CD4-positive, alpha-beta T cell treated with Interferon alpha-2 for 1 hour (primary cell): ENCODE data around the gene HDAC1.
"Not testable (repeated sequence)": the region's sequence is repeated elsewhere in the genome, so short reads cannot be mapped to it uniquely, and the experiment has no call there.

Source experiments
- DNase-seq, 2 donors: peaks; one replicate each; pipeline ENCODE4 v3.0.0-alpha.2; 2020 to 2022

HDAC1 gene

GRCh38 chr1:32350785-32351398 is 59.0 kb downstream of the HDAC1 start:
- no peak for DNase-seq

GRCh38 chr1:32351399-32352238 is 59.7 kb downstream of the HDAC1 start:
- DNase-seq: peak; percentile 93 to 96

GRCh38 chr1:32352239-32352745 is 60.4 kb downstream of the HDAC1 start:
- no peak for DNase-seq

DNA sequence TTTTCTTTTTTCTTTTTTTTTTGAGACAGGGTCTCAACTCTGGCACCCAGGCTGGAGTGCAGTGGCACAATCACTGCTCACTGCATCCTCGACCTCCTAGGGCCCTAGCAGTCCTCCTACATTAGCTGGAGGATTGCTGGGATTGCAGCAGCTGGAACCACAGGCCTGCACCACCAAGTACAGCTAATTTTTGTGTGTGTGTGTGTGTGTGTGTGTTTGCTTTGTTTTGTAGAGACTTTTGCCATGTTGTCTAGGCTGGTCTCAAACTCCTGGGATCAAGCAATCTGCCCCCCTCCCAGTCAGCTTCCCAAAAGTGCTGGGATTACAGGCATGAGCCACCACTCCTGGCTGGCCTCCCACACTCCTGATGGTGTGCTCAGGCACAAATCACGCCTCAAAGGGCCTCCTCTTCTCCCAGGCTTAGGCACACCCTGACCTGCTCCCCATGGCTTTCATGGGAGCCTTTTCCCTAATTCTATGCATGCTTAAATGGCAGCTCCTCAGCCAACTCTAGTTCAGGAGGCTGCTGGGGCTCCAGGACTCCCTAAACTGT is 61.0 kb downstream of the HDAC1 start:
- no peak for DNase-seq

GRCh38 chr1:32353431-32353830 is 61.5 kb downstream of the HDAC1 start:
- no peak for DNase-seq

DNA sequence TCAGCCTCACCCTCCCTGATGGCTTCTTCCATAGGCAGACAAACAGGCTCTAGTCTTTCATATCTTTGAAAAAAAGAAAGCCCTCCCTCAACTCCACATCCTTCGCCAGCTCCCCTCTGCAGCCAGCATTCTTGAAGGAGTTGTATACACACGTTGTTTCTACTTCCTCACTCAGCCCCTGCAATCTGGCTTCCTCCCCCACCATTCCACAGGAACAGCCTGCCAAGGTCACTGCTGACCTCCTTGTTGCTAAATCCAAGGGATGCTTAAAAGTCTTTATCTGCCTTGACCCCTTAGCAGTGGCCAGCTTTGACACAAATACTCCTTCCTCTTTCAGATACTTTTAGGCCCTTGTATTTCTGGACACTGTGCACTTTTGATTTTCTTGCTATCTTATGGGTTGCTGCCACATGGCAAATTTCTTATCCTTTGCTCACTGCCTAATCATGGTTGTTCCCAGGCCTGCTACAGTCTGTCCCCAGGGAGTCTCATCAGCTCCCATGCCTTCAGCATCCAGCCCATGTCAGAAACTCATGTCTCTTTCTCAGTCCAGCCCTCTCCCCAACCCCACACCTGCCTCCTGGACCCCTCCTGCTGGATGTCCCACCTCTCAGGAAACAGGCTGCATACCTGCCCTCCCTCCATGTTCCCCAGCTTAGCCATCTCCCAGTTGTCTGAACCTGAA is 62.1 kb downstream of the HDAC1 start:
- DNase-seq: no peak

GRCh38 chr1:32355778-32356177 is 63.9 kb downstream of the HDAC1 start:
- not testable (repeated sequence) for DNase-seq

- DNase-seq: no peak
Observed at GRCh38 chr1:32356478-32356877, 64.6 kb downstream of the HDAC1 start.

- no peak for DNase-seq
Observed at GRCh38 chr1:32357614-32358013, 65.7 kb downstream of the HDAC1 start.

DNA sequence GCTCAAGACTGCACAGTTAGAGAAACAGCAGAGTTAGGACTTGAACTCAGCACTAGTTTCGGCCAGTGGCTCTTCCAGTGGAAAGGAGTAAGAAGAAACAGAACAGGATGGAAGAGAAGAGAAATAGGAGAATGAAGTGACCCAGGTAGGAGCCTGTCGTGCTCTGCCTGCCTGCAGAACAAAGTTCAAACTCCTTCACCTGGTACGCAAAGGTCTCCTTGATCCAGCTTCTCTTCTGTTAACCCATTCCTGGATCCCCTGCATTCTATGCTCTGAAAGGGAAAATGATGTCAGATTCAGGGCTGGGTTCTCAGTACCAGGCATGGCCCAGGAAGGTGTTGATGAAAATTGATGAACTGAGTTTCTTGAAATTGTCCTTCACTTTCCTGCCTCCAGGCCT is 66.6 kb downstream of the HDAC1 start:
- no peak for DNase-seq

DNA sequence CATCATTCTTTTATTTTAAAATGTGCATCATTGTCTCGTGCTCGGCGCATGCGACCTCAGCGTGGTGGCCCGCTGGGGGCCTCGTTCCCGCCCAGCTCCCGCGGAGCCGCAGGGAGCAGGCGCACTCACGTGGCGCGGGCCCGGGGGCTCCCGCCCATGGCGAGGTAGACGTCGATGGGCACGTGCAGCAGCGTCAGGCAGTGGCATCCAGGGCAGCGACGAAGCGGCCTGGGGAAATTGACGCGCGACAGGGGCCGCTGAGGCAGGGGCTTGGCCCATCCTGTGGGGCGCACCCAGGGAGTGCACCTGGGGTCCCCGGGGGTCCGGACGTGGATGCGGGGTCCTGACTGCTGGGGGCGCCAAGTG is 69.4 kb downstream of the HDAC1 start:
- DNase-seq: no peak

DNA sequence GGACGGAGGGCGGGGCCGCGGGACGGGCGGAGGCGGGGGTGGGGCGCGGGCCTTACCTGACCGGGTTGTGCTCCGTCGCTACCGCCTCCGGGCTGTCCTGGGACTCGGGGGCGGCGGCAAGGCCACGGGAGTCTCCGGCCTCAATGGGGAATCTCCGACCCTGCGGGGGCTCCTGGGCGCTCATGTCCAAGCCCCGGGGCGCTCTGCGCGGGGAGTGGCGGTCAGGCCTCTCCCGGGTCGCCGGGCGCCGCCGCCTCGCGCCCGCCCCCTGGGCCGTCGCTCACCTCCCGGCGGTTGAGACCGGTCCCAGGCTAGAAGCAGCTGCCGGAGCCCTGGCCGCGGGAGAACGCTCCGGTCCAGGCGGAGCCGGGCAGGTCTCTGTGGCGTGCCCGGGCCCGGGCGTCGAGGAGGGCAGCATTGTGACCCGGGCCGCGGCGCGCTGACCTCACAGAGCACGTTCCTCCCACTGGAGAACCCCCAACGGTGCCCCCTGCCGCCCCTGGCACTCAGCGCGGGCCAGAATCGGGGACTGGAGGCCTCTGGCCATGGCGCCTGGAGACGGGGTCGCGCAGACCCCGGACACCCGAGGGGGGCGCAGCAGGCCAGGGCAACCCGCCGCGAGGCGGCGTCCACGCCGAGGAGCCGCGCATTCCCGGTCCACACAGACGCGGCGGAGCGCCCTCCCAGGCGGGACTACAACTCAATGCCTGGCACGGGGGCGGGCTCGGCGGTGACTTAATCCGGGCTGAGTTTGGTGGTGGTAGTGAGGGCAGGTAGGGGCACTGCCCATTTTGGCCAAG is 70.0 kb downstream of the HDAC1 start:
- peak; percentile 12 to 23 for DNase-seq

- no peak for DNase-seq
Observed at GRCh38 chr1:32362474-32363313, 70.8 kb downstream of the HDAC1 start, which contains the start of the genes FAM229A and TSSK3. Gene FAM229A (minus strand): TSS chr1:32362485. CDS start chr1:32362091, 394 bp downstream. Gene TSSK3 (plus strand): TSS chr1:32362539. CDS start chr1:32362702, 163 bp downstream.

- DNase-seq: no peak
Observed at GRCh38 chr1:32363713-32364112, 71.8 kb downstream of the HDAC1 start.

GRCh38 chr1:32364836-32365235 is 73.0 kb downstream of the HDAC1 start:
- DNase-seq: no peak

- no peak for DNase-seq
Observed at GRCh38 chr1:32365445-32365844, 73.6 kb downstream of the HDAC1 start.

DNA sequence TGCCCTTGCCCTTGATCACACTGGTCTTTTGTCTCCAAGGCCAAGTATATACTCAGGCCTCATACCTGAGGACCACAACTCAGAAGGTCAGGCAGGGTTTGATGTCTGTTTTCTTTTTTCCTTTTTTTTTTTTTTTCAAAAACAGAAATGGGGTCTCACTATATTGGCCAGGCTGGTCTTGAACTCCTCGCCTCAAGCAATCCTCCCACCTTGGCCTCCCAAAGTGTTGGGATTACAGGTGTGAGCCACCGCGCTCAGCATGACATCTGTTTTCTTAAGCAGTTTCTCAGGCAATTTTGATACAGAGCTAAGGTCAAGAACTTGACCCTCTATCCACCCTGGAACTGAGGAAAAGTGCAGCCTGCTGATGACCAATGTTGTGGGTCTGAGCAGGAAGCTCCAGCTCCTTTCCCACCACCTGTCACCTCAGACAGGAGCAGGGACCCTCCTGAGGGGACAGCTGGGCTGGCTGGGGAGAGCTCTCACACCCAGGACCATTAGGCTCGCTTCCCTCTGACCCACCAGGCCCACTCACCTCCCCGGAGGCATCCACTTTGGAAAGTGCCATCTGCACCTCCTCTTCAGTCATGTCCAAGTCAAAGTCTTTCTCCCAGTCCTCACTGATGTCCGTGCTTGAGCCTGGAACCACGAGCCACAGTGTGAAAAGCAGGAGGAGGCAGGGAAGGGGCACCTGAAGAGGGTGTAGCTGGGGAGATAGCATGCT is 76.2 kb downstream of the HDAC1 start:
- DNase-seq: no peak

DNA sequence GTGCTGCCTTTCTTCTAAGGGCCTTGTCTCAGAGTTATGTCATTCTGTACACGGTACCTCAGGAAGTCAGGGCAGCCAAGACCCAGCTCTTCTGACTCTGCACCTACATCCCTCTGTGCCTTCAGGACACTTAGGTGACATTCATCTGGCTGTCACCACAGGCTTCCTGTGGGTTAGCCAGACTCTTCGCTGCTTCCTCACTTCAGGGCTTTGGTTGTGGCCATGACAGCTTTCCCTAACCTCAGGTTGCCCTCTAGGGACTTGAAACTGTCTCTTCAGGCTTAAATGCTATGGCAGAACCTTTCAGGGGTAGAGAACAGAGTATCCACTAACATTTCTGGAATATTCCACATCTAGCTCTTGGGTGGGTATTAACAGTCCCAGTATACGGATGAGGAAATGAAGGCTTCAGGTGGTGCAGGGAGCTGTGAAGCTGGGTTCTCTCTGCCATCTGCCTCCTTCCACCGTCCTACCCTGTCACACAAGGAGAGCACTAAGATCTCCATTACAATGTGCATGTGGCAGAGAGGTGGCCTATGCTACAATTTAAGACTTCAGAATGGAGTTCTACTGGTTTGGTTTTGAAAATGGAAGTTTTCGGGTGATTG is 80.4 kb downstream of the HDAC1 start:
- DNase-seq: peak; percentile 64 to 80

GRCh38 chr1:32373996-32374592 is 82.2 kb downstream of the HDAC1 start:
- no peak for DNase-seq

DNA sequence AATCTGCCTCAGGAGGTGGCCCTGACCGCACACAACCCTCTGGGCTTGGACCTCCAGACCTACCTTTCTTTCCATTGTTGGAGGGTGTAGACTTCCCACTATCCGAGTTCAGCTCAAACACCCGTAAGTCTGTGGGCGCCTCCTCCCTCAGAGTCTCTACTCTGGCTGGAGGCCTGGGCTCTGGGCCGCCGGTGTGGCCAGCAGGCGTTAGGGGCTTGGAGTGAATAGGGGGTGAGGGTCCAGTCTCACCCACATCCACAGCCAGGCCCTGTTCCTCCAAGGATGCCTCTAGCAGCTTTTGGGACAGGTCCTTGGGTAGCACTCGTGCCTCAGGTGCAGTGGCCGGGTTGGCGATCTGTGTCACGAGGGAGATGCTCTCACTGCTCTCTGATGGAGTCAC is 84.3 kb downstream of the HDAC1 start:
- no peak for DNase-seq
